Measurements from ENCODE around the gene CSPG4. TPM values are rescaled to one million over a fixed set of nuclear protein-coding genes. Genes with fewer than 3 reads are reported as not detected.
"Not testable (repeated sequence)": the region's sequence is repeated elsewhere in the genome, so short reads cannot be mapped to it uniquely, and the experiment has no call there.

Gene CSPG4
- total RNA-seq, 1 donor from 2014 or later, result 15.0 TPM

GRCh38 chr15:75721480-75721922 lies 8.9 kb upstream of the CSPG4 start:
- ATAC-seq, result no peak
- H3K36me3 ChIP-seq, result no peaks in the 10 kb centered on the region
- peak; percentile 26 for DNase-seq
- intact Hi-C loops (cut with DNase I), result no loop called here
- no peak overlapping the region for H3K4me3 ChIP-seq
- no peaks in the 10 kb centered on the region for H3K9me3 ChIP-seq
- H3K4me1 ChIP-seq, result peaks cover 15% of the 10 kb centered on the region
- no peaks in the 10 kb centered on the region for H3K27me3 ChIP-seq (ENCODE audit: low read depth)
- no peak for TF ChIP-seq CTCF (IDR thresholded peaks at IDR 0.05)
- H3K27ac ChIP-seq, result no peak overlapping the region

GRCh38 chr15:75720787-75721479 lies 8.3 kb upstream of the CSPG4 start:
- H3K27ac ChIP-seq, result no peak overlapping the region
- H3K9me3 ChIP-seq, result no peaks in the 10 kb centered on the region
- peak; percentile 79 for DNase-seq
- ATAC-seq, result no peak
- H3K4me3 ChIP-seq, result no peak overlapping the region
- no peaks in the 10 kb centered on the region for H3K27me3 ChIP-seq (ENCODE audit: low read depth)
- intact Hi-C loops (cut with DNase I), result no loop called here
- TF ChIP-seq CTCF (IDR thresholded peaks at IDR 0.05), result peak; percentile 23
- peaks cover 15% of the 10 kb centered on the region for H3K4me1 ChIP-seq
- no peaks in the 10 kb centered on the region for H3K36me3 ChIP-seq

GRCh38 chr15:75720297-75720696 lies 7.6 kb upstream of the CSPG4 start:
- H3K4me1 ChIP-seq, result peaks cover 15% of the 10 kb centered on the region
- intact Hi-C loops (cut with DNase I), result no loop called here

GRCh38 chr15:75718328-75718727 lies 5.7 kb upstream of the CSPG4 start:
- Histone ChIP-seq H3K4me1 (peaks cover 9% of the 10 kb centered on the region), H3K9me3 (no peaks in the 10 kb centered on the region), H3K27me3 (ENCODE audit: low read depth) (peaks cover 3% of the 10 kb centered on the region), H3K27ac (no peak overlapping the region), H3K4me3 (no peak overlapping the region), H3K36me3 (no peaks in the 10 kb centered on the region)
- intact Hi-C loops (cut with DNase I), result no loop called here
- no peak for ATAC-seq
- no peak for DNase-seq
- no peak for TF ChIP-seq CTCF (IDR thresholded peaks at IDR 0.05)

More at GRCh38 chr15:75720297-75720696, 7.6 kb upstream of the CSPG4 start:
- H3K4me3 ChIP-seq, result no peak overlapping the region
- no peak for DNase-seq
- H3K27me3 ChIP-seq (ENCODE audit: low read depth), result no peaks in the 10 kb centered on the region
- no peak overlapping the region for H3K27ac ChIP-seq
- ATAC-seq, result no peak
- no peaks in the 10 kb centered on the region for H3K9me3 ChIP-seq
- TF ChIP-seq CTCF (IDR thresholded peaks at IDR 0.05), result no peak
- no peaks in the 10 kb centered on the region for H3K36me3 ChIP-seq

- Histone ChIP-seq H3K4me1 (peaks cover 15% of the 10 kb centered on the region), H3K27me3 (ENCODE audit: low read depth) (peaks cover 16% of the 10 kb centered on the region)
- H3K4me3 ChIP-seq; H3K36me3 ChIP-seq; H3K27ac ChIP-seq; ATAC-seq; H3K9me3 ChIP-seq; DNase-seq; intact Hi-C loops (cut with DNase I): not testable (repeated sequence)
Measured at GRCh38 chr15:75717001-75717400, 4.4 kb upstream of the CSPG4 start.

GRCh38 chr15:75716249-75716950 lies 3.8 kb upstream of the CSPG4 start:
- peaks cover 15% of the 10 kb centered on the region for H3K4me1 ChIP-seq
- DNase-seq; H3K27ac ChIP-seq; intact Hi-C loops (cut with DNase I); H3K9me3 ChIP-seq; H3K4me3 ChIP-seq; H3K36me3 ChIP-seq: not testable (repeated sequence)
- H3K27me3 ChIP-seq (ENCODE audit: low read depth), result peaks cover 16% of the 10 kb centered on the region
- ATAC-seq, result peak; percentile 51 to 78

GRCh38 chr15:75715312-75715832 lies 2.7 kb upstream of the CSPG4 start:
- Histone ChIP-seq H3K4me1 (peaks cover 15% of the 10 kb centered on the region), H3K27me3 (ENCODE audit: low read depth) (peaks cover 16% of the 10 kb centered on the region)
- intact Hi-C loops (cut with DNase I); ATAC-seq; DNase-seq; H3K4me3 ChIP-seq; H3K27ac ChIP-seq; H3K9me3 ChIP-seq; H3K36me3 ChIP-seq: not testable (repeated sequence)

All from lower lobe of right lung (tissue), 2 donors.